Uterus (tissue), 4 donors: ENCODE results near the gene IFRD1. TPM values are rescaled to one million over a fixed set of nuclear protein-coding genes. Genes with fewer than 3 reads are reported as not detected.

ENCODE experiments used
- DNase-seq, 2 donors: peaks; one replicate each; pipeline ENCODE4 v3.0.0-alpha.2; 2019 to 2020
- H3K27ac ChIP-seq, 2 donors: fragments of 200-600 bp; sonication (generic); 1 replicate in 1 of 2; 2 replicates in 1 of 2; pipeline ENCODE4 v1.5.1; 2016 to 2018
- H3K27me3 ChIP-seq, 2 donors: fragments of 200-600 bp; sonication (generic); one replicate each; pipeline ENCODE4 v1.5.1; 2018 to 2019; ENCODE audit warnings: control low read depth in 1 of 2
- H3K36me3 ChIP-seq, 2 donors: fragments of 200-600 bp; sonication (generic); one replicate each; pipeline ENCODE4 v1.5.1; 2019; ENCODE audit warnings: control low read depth in 1 of 2
- H3K4me1 ChIP-seq, 2 donors: fragments of 200-600 bp; sonication (generic); one replicate each; pipeline ENCODE4 v1.5.1; 2018 to 2019; ENCODE audit warnings: control low read depth in 1 of 2
- H3K4me3 ChIP-seq, 2 donors: fragments of 200-600 bp; sonication (generic); 1 replicate in 1 of 2; 2 replicates in 1 of 2; pipeline ENCODE4 v1.5.1; 2018 to 2019; ENCODE audit warnings: mild to moderate bottlenecking in 1 of 2
- H3K9me3 ChIP-seq, 2 donors: fragments of 200-600 bp; sonication (generic); one replicate each; pipeline ENCODE4 v1.5.1; 2019; ENCODE audit warnings: control low read depth in 1 of 2
- POLR2A ChIP-seq, 2 donors: fragments of 450-650 bp; IDR thresholded peaks; one replicate each; pipeline ENCODE4 v1.6.1; 2016; ENCODE audit warnings: antibody characterized with exemption in 2 of 2, mild to moderate bottlenecking in 1 of 2, moderate library complexity in 1 of 2
- intact Hi-C: fragments of 100-400 bp; cut with DNase I; formaldehyde crosslinking; loops from one replicate; pipeline ENCODE4 v1.15.1; 2023; ENCODE audit warnings: low total_unique reads
- small RNA-seq: library from RNA; depleted of rRNA; stranded (forward); fragments of <200 nt; gene quantifications from one replicate; pipeline ENCODE3, GENCODE V24; 2016
- total RNA-seq, 4 donors: library from RNA; depleted of rRNA in 3 of 4; stranded (reverse); fragments of >200 nt in 3 of 4; gene quantifications; one replicate each; pipeline versions ENCODE4 v1.1.0 to v1.2.4, GENCODE V29; 2014 to 2023
- TF ChIP-seq, protein P1 (sequence below), 4 experiments: fragments of 200-600 bp in 2 of 4; fragments of 450-650 bp in 2 of 4; sonication (generic) in 2 of 4; IDR thresholded peaks; one replicate each; pipeline ENCODE4 v1.5.1; 2016 to 2019; ENCODE audit warnings: antibody characterized with exemption in 4 of 4, mild to moderate bottlenecking in 2 of 4, moderate library complexity in 1 of 4
- donor health status: DM: yes; HTN: yes; CAD: no.

IFRD1 gene
- total RNA-seq, 4 donors from 2014 or later = 26.4 to 60.1 (median 36.3) TPM

DNA sequence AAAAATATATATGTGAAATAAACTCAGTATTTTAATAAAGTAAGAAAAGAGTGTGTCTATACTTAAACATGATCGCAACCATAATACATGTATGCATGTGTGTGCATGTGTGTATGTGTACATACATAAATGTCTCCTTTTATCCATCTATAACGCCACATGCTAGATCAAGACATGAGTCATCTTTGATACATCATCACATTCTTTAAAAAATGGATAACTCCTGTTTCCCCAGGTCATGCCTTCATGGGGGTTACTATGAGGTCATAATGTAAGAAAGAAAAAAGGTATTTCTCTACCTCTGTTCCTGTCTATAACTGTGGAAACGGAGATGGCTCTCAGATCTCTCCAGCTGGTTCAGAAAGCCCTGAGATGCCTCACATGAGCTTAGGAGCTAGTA is 71.7 kb downstream of the IFRD1 start:
- no peak for DNase-seq

DNA sequence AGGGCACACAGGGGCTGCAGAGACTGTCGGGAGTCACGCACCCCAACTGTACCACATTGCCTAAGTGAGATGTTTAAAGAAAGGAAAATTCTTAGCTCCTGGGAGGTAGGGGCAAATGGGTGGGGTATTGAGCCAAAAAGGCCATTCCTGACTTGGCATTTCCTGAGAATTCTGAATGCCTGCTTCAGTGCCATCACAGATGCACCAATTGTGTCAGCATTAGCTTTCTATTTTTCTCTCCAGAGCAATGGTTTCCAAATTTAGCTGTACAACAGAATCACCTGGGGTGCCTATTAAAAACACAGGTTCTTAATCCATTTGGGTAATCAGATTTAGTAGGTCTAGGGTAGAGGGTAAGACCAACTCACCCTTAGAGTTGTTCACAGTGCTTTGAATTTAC is 73.6 kb downstream of the IFRD1 start:
- Histone ChIP-seq H3K9me3 (no peaks in the 10 kb centered on the region), H3K4me1 (no peaks in the 10 kb centered on the region), H3K27ac (no peak overlapping the region), H3K27me3 (no peaks in the 10 kb centered on the region), H3K36me3 (no peaks in the 10 kb centered on the region), H3K4me3 (no peak overlapping the region)
- intact Hi-C loops = no loop called here
- no peak for TF ChIP-seq POLR2A (IDR thresholded peaks at IDR 0.05)
- TF ChIP-seq, protein P1, sequence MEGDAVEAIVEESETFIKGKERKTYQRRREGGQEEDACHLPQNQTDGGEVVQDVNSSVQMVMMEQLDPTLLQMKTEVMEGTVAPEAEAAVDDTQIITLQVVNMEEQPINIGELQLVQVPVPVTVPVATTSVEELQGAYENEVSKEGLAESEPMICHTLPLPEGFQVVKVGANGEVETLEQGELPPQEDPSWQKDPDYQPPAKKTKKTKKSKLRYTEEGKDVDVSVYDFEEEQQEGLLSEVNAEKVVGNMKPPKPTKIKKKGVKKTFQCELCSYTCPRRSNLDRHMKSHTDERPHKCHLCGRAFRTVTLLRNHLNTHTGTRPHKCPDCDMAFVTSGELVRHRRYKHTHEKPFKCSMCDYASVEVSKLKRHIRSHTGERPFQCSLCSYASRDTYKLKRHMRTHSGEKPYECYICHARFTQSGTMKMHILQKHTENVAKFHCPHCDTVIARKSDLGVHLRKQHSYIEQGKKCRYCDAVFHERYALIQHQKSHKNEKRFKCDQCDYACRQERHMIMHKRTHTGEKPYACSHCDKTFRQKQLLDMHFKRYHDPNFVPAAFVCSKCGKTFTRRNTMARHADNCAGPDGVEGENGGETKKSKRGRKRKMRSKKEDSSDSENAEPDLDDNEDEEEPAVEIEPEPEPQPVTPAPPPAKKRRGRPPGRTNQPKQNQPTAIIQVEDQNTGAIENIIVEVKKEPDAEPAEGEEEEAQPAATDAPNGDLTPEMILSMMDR (IDR thresholded peaks at IDR 0.05) = no peak
- no peak for DNase-seq

More for the DNA sequence above, 71.7 kb downstream of the IFRD1 start:
- Histone ChIP-seq H3K27ac (no peak overlapping the region), H3K27me3 (no peaks in the 10 kb centered on the region), H3K36me3 (no peaks in the 10 kb centered on the region), H3K4me3 (no peak overlapping the region), H3K9me3 (no peaks in the 10 kb centered on the region), H3K4me1 (no peaks in the 10 kb centered on the region)
- intact Hi-C loops = no loop called here
- TF ChIP-seq POLR2A (IDR thresholded peaks at IDR 0.05) = no peak
- TF ChIP-seq, protein P1 (IDR thresholded peaks at IDR 0.05) = no peak

Small RNAs within 50 kb of the gene (small RNA-seq; reads per million reads assigned to genes)
- not detected for gene AC079741.1

Other genes starting within 250 kb of the IFRD1 start
- 100 to 1,000 TPM in 1 of 4 donors, 10 to 100 TPM in 3; 48.8 to 217 (median 72.3) TPM for gene DOCK4, start 244.1 kb upstream of the IFRD1 start, total RNA-seq
- gene ZNF277, start 243.8 kb upstream of the IFRD1 start, total RNA-seq = 10 to 100 TPM; 14.4 to 44.9 (median 21.4) TPM
- gene LSMEM1, start 30.5 kb downstream of the IFRD1 start, total RNA-seq = 1 to 10 TPM in 1 of 4 donors, under 1 TPM in 1, not detected in 2; 0.35 to 4.0 TPM